T47D (cell line): Measurements from ENCODE around the gene NLRC3.
"Not testable (repeated sequence)": the region's sequence is repeated elsewhere in the genome, so short reads cannot be mapped to it uniquely, and the experiment has no call there.

ENCODE experiments used
- DNase-seq, 2 experiments: peaks; one replicate each; pipeline versions ENCODE4 v3.0.0 to v3.0.0-alpha.2; 2011 to 2012; ENCODE audit warnings: low read depth in 1 of 2, low spot score in 1 of 2
- JUND ChIP-seq: IDR thresholded peaks from 2 replicates; pipeline ENCODE4 v1.6.1; 2012; ENCODE audit warnings: low read depth
- in situ Hi-C: cut with HindIII; loops from 2 replicates; pipeline ENCODE4 v1.10.0; 2016; ENCODE audit warnings: low sequenced_read_pairs, low pct_unique_long_range_greater_than_20kb

The NLRC3 gene

DNA sequence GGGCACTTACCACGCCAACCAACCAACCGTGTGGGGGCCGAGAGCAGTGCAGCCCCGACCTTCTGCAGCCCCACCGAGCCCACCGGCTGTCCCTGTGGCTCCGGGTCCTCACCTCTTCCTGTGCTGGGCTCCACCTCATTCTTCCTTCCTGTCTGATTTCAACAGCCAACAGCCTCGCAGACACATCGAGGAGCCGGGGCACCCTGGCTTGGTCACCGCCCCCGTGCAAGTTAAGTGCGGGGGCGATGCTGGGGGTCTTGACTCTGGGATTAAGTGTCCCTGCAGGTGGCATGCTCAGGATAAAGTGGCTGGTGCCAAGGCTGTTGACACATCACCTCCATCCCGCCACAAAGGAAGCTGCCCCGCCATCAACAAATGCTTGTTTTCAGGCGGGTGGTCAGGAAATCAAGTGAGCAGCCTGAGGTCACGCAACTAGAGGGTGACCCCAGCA lies at the start of gene NLRC3:
Gene NLRC3, minus strand, starts transcription at position 102 of the 451 bp plus-strand sequence. CDS start 12,367 bp downstream, outside the sequence.
- no peak for TF ChIP-seq JUND
- in situ Hi-C loops: no loop called here
- no peak for DNase-seq

DNA sequence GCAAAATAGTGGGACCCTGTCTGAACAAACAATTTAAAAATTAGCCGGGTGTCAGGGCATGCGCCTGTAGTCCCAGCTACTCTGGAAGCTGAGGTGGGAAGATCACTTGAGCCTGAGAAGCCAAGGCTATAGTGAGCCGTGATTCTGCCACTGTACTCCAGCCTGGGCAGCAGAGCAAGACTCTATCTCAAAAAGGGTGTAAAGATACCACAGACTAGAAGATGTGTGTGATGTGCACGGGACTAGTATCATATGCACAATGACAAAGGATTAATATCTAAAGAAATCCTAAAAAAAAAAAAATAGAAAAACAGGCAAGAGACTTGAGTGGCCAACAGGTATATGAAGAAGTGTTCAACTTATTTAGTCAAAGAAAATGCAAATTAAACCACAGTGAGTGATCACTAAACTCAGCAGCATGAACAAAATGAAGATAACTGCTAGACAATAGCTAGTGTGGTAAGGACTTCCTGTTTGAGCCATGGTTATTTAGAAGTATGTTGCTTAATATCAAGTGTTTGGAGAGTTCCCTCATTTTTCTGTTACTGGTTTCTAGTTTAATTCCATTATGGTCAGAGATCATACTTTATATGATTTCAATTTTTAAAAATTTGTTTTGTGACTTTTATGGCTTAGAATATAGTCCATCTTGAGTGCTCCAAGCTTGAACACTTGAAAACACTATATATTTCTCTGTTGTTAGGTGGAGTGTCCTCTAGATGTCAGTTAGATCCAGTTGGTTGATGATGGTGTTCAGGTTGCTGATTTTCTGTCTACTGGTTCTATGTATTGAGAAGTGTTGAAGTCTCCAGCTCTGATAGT lies 48.9 kb upstream of the NLRC3 start:
- in situ Hi-C loops: no loop called here
- no peak for TF ChIP-seq JUND
- DNase-seq: peak in 1 of 2 experiments; percentile 29

- no peak for DNase-seq
- no peak for TF ChIP-seq JUND
- in situ Hi-C loops: no loop called here
Measured at GRCh38 chr16:3625331-3625730, 48.1 kb upstream of the NLRC3 start.

DNA sequence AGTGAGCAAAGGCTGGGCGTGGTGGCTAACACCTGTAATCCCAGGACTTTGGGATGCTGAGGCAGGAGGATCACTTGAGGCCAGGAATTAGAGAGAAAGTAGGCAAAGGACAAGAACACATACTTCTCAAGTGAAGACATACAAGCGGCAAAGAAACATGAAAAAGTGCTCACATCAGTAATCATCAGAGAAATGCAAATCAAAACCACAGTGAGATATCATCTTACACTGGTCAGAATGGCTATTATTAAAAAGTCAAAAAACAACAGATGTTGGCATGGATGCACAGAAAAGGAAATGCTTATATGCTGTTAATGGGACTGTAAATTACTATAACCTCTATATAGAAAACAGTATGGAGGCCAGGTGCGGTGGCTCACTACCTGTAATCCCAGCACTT lies 46.4 kb upstream of the NLRC3 start:
- no peak for DNase-seq
- no peak for TF ChIP-seq JUND
- in situ Hi-C loops: no loop called here

DNA sequence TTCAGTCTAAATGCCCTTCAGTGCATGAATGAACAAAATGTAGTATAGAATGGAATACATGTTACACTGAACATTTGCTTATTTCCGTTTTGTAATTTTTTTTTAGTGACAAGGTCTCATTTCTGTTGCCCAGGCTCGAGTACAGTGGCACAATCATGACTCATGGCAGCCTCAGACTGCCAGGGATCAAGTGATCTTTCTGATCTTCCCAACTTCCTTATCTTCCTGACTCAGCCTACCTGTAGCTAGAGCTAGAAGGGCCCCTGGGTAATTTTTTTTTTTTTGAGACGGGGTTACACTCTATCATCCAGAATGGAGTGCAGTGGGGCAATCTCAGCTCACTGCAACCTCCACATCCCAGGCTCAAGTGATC lies 41.6 kb upstream of the NLRC3 start:
- DNase-seq: no peak
- in situ Hi-C loops: no loop called here
- no peak for TF ChIP-seq JUND

- no peak for DNase-seq
- in situ Hi-C loops: no loop called here
- TF ChIP-seq JUND: no peak
Measured at GRCh38 chr16:3612510-3613466, 35.6 kb upstream of the NLRC3 start.

DNA sequence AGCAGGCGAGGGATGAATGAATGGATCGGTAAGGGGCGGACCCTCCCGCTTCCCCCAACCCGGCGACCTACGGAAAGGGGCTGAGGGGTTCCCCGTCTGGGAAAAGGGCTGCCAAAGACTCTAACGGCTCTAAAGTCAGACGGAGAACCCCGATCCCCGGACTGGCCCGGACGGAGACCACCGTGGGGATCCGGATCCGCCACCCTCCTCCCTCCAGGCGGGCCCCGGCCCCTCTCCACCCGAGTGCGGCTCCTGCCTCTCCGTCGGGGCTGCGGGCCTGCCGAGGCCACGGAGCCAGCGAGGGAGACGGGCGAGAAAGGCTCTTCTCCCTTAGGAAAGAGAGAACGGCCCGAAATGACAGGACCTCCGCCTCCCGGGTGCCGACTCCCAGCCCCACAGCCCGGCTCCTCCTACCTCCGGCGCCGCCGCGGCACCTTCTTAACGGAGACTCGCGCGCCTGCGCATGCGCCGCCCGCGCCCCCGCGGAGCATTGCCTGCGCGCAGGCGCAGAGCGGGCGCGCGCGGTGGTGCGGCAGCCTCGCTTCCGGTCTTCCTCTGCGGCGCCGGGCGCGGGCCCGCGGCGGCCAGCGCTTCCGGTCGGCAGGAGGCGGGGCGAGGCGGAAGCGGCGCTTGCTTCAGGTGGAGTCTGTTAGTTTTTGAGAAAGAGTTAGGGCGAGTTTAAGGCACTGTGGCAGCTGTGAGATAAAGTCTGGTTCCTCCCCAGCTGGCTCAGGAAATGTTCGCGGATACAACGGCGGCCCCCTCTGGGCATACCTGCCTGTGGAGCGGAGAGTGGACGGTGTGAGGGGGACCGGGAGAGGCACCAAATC lies 34.2 kb upstream of the NLRC3 start, which contains the start of gene SLX4:
Gene SLX4, minus strand, starts transcription at position 461 of the 830 bp plus-strand sequence. CDS start 2,642 bp downstream, outside the sequence.
- no peak for TF ChIP-seq JUND
- in situ Hi-C loops: no loop called here
- peak; percentile 95 to 97 for DNase-seq

DNA sequence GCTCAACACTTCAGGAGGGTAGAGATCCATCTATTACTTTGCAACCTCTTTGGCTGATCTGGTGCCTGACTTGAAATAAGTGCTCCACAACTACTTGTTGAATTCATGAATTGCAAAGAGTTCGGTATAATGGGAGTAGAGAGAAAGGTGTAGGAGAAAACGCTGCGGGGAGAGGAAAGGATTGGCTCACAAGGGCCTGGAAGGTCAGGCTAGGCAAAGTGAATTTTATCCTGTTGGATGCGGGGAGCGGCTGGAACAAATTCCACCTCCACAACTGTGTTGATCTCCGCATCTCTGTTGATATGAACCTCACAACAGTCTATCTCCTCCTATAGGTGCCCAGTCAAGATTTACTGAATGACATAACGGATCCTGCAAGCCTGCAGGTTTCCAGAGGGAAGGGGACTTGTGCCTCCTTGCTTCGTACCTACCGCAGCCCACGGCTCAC lies 33.5 kb upstream of the NLRC3 start:
- TF ChIP-seq JUND: no peak
- in situ Hi-C loops: no loop called here
- DNase-seq: no peak

- in situ Hi-C loops: no loop called here
- no peak for DNase-seq
Measured at GRCh38 chr16:3609895-3610697, 32.9 kb upstream of the NLRC3 start.

GRCh38 chr16:3608976-3609375 lies 31.8 kb upstream of the NLRC3 start:
- in situ Hi-C loops, DNase-seq: not testable (repeated sequence)

More at GRCh38 chr16:3609895-3610697, 32.9 kb upstream of the NLRC3 start:
- TF ChIP-seq JUND: no peak

GRCh38 chr16:3608069-3608468 lies 30.9 kb upstream of the NLRC3 start:
- no peak for DNase-seq
- in situ Hi-C loops: no loop called here
- TF ChIP-seq JUND: no peak

DNA sequence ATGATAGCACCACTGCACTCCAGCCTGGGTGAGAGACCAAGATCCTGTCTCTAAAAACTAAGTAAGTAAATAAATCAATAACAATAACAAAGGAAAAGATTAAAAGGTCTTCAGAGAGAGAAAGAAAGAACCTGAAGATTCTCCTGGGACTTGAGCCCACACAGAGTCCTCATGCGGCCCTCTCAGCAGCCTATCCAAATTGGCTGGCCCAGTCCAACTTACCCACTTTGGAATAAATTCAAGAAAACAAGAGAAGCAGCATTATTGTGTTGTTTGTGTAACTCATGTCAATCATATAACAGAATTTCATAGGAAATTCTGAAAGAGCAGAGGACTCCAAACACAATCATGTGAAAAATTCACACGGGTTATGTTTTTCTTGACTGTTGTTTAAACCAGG lies 30.4 kb upstream of the NLRC3 start:
- no peak for DNase-seq
- in situ Hi-C loops: no loop called here
- TF ChIP-seq JUND: no peak
